ENCODE data around the gene ERGIC3.

ERGIC3 gene

DNA sequence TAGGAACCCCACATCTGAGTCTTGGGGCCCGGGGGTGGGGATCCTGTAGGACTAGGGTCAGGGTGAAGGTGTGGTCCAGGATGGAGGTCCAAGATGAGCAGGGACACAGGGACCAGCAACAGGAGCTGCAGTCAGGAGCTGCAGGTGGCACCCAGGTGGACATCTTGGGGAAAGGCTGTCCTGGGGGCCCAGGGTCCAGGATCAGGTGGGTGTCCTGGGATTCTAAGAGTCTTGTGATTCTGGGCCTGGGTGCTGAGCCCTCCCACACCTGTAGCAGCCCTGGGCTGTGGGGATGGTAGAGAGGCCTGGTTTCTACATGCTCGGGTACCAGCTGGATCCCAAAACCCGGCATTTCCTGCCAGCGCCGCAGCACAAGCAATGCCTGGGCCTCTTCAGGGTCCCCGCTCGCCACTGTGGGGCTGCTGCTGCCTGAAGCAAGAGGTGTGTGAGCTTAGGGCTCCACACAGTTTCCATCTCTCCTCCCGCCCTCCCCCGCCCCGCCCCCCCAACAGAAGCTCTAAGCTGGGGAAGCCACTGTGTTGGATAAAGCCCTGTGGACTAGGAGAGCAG lies 20.7 kb downstream of the ERGIC3 start:
- no peak for DNase-seq

DNA sequence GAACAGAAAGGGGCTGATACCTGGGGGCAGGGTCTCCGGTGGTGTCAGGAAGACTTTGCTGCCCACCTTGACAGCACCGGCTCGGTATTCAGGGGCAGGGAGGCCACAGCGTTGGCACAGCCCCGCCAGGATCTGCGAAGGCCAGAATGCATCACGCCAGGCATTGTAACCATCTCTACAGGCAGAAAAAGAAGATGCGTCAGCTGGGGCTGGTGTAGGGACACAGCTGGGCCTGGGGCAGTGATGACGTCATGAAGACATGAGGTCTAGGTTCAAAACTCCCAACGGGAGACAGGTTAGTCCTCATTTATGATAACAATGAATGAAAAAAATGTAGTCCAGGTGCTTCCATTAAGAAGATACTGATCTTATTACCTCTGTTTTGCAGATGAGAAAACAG lies 22.0 kb downstream of the ERGIC3 start:
- no peak for DNase-seq

DNA sequence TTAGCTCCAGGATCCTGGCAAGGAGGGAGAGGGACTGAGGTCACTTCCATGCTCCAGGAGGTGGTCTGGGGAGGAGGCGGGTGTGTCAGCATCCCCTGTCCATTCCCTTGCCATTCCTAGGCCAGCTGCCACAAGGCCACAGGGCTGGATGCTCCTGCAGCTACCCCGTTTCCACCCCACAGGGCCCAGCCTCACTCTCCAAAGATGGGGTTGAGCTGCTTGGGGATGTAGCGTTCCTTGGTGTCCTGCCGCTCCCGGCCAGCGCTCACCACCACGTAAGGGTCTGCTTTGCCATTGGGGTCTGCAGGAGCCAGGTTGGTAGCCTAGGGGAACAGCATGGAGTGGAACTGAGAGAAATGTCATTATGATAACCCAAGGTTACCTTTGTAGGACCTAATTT lies 23.0 kb downstream of the ERGIC3 start:
- DNase-seq: no peak

DNA sequence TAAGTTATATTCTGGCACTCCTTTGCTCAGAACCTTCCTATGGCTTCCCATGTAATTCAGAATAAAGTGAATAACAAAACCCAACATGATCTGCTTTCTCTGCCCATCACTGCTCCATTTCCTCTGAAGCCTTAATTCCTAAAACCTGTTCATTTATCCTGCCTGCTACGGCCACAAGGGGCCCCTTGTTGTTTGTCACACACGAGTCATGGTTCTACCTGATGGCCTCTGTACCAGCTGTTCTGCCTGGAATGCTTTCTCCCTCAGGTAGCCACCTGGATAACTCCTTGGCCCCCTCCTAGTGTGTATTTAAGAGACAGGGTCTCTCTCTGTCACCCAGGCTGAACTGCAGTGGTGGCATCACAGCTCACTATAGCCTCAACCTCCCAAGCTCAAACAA lies 26.8 kb downstream of the ERGIC3 start:
- DNase-seq: peak; percentile 8

DNA sequence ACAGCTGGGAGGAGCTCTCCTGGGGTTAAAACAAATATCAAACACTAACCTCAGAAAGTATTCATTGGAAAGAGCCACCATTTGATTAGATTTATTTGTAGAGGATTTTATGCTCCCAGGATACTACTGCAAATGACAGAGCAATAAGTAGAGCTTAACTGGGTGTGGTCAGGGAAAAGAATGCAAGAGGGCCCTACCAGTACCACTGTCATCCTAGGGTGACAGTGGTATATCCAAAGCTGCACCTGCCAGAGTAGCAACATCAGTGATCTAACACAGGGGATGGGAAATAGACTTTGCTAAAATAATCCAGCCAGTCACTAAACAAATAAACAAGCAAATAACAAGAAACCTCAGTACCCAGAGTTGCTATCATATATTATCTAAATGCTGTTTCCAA lies 29.7 kb downstream of the ERGIC3 start:
- no peak for DNase-seq

DNA sequence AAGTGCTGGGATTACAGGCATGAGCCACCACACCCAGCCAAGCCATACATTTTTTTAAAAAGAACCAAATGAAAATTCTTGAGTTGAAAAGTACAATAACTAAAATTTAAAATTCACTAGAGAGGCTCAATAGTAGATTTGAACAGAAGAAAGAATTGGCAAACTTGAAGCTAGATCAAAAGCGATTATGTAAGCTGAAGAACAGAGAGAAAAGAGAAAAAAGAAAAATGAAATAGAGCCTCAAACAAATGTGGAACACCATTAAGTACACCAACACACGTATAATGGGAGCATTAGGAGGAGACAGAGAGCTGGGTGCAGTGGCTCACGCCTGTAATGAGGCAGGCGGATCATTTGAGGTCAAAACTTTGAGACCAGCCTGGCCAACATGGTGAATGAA lies 31.0 kb downstream of the ERGIC3 start:
- DNase-seq: no peak

DNA sequence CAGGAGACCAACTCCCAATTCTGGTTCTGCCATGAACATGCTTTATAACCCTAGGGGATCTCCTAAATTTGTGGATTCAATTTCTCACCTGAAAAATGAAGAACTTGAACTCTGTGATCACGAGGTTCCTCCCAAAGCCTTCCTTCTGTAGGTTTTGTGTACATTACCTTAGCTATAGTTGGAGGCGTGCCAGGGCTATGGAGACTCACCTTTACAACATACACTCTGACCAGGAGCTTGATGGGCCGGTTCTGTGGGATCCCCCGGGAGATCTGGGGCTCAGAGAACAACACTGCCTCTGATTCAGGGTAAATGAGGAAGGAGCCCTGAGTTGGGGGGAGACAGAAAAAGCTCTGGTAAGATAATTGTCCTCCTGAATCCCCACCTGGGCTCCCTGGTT lies 34.1 kb downstream of the ERGIC3 start:
- DNase-seq: no peak

DNA sequence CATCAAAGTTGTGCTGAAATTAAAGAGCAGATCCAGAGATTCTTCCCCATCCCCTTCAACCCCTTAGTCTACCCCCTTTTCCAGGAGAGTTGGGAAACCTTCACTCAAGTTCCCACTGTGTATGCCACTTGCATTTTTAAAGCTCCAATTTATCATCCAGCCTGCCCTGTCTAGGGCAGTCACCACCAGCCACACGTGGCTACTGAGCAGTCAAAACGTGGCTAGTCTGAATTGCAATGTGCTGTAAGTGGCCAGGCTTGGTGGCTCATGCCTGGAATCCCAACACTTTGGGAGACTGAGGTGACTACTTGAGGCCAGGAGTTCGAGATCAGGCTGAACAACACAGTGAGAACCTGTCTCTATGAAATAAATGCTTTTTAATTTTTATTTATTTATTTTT lies 34.9 kb downstream of the ERGIC3 start:
- no peak for DNase-seq

DNA sequence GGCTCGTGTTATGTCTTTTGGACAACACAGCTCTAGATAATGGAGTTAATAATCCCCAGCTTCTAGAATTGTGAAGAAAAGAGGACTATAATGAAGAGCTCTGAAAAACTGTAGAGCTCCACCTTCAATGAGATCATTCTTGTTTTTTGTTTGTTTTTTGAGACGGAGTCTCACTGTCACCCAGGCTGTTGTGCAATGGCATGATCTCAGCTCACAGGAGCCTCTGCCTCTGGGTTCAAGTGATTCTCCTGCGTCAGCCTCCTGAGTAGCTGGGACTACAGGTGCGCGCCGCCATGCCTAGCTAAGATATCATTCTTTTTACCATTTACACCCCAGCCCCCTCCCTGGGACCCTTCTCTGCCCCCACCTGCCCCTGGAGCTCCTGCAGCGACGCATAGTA lies 36.6 kb downstream of the ERGIC3 start:
- no peak for DNase-seq

DNA sequence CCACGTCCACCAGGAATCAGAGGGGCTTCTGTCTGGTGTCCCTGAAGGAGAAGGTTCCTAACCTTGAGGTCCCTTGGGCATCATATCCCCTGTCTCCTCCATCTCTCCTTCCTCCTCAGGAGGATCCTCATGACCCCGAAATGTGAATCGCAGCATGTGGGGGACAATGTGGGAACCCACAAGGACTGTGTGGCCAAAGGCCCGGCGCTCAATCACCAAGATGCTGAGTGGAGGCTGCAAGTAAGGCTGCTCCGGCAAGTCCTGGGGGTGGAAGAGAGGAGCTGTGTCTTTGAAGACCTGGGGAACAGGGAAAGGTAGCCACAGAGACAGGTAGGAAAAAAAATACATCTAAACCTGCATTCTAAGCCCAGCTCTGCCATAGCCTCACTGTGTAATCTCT lies 37.3 kb downstream of the ERGIC3 start:
- DNase-seq: no peak

DNA sequence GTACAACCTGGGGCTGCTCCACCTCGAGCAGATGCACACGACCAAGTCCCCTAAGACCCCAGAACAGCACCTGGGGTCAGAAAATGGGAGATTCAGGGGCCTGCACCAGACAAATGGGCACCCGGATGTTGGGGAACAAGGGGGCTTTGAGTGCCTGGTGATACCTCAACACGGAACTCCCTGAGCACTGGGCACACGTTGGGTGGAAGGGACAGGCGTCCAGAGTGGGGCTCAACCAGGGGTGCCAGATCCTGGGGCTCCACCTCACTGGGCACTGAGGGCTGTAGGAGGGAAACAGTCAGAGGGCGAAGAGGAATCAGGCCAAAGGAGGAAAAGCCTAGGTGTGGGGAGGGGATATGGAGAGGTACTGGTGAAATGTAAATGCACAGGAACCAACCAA lies 40.3 kb downstream of the ERGIC3 start:
- no peak for DNase-seq

DNA sequence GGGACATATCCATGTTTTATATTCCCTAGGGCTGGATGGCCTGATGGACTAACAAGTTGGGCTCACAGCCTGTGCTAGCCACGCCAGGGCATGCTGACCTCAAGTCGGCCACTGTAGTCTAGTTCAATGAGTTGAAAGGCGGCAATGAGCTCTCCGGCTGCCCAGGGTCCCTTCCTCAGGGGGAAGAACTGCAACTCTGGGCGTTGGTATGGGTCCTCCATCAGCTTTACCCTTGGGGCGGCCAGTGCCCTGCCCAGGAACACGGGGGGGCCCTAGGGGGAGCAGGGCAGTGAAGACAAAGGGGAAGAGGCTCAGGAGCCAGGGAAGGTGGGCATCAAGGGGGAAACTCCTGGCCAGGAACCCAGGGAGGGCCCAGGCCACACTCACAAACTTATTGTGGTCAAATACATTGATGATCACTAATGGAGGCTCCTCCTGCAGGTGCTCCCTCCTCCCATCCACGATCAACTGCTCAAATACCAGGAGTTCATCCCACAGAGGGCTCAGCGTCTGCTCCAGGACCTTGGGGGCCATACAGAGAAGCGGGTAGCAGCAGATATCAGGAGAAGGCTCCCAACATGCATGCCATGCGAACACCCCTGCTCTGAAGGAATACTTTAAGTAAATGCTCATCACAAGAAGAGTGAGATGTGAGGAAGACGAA lies 41.0 kb downstream of the ERGIC3 start:
- DNase-seq: no peak

DNA sequence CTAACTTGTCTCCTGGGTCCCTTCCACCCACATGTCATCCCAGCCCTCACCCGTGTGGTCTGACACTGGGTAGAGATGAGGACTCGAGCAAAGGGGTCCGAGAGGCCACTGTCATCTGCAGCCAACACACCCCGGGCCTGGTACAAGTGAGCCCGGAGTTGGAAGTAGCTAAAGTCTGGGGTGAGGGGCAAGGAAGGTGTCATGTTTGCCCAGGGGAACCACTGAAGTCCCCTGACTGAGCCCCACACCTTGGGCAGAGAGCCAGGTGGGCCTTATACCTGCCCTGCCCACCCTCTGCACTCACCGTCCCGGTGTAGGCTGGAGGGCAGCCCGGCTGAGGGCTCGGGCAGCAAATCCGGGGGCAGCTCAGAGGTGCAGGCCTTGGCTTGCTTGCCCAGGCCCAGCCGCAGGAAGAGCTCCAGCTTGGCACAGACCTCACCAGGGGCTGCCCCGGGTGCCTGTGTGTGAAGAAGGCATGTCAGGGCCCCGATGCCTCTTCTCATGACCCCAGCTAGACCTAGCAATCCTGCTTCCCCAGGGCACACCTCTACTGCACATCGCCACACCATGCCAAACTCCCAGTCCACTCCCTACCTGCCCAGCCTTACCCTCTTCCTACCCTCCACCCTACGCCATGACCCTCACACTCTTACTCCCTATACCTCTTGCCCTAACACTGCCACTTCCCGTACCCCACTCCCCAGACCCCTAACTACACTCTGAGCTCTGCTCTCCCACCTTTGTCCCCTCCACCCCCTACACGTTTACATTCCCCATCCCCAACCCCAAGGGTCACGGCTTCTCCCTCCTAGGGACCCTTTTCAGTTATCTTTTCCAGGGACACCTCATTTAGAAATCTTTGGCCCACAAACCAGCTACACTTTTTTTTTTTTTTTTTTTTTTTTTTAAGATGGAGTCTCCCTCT lies 42.0 kb downstream of the ERGIC3 start:
- no peak for DNase-seq

DNA sequence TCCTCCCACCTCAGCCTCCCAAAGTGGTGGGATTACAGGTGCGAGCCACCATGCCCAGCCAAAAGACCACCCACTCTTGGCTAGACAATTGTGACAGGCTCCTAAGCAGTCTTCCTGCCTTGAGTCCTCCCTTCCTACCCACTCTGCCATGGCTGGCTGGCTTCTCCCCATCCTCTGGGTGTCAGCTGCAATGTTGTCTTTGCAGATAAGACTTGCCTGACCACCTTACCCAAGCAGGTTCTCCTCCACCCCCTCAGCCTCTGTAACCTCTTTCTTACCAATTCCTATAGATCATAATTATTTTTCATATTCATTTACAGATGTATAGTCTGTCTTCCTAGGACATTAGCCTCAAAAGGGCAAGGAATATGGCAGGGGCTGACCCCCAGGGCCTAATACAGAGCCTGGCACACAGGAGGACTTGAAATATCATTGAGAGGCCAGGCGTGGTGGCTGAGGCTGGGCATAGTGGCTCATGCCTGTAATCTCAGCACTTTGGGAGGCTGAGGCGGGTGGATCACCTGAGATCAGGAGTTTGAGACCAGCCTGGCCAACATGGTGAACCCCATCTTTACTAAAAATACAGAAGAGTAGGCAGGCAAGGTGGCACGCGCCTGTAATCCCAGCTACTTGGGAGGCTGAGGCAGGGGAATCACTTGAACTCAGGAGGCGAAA lies 45.0 kb downstream of the ERGIC3 start:
- DNase-seq: no peak

DNA sequence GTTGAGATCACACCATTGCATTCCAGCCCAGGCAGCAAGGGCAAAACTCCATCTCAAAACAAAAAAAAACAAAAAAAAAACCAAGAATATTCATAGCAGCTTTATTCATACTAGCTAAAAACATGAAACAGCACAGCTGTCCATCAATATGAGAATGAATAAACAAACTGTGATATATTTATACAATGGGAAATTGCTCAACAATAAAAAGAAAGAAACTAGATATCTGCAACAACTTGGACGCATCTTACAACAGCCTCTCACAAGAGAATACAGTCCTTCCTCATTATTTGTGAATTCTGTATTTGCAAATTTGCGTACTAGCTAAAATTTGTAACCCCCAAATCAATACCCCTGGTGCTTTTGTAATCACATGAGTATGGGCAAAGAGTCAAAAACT lies 45.6 kb downstream of the ERGIC3 start:
- no peak for DNase-seq

DNA sequence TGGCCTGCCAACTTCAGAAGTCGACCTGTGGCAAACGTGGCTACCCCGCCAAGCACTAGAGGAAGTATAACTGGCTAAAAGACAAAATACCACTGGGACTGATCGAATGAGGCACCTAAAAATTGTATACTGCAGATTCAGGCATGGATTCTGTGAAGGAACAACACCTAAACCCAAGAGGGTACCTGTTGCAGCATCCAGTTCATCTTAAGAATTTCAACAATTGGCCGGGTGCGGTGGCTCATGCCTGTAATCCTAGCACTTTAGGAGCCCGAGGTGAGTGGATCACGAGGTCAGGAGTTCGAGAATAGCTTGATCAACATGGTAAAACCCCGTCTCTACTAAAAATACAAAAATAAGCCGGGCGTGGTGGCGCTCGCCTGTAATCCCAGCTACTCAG lies 46.5 kb downstream of the ERGIC3 start:
- no peak for DNase-seq

DNA sequence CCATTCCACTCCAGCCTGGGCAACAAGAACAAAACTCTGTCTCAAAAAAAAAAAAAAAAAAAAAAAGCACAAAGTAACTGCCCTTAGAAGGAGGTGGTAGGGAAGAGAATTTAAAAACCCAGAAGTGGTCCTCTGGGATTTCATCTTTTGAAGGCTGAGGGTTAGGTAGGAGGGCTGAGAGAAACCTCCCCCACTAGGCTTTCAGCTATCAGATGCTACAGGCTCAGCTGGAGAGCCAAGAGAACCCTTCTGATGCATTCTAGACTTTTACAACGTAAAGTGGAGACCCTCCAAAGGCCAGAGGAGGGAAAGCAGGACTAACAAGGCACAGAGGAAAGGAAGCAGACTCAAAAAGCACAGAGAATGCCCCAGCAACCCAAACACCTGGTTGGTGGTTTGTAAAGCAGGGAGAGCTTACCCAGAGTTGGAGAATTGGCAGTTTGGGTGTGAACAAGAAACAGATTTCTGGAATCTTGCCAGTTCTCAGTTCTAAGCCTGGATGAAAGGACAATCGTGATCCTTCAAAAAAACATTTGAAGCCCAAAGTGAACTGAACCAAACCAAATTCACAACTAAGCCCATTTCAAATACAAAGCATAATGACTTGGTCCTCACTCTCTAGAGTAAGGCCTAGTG lies 50.6 kb downstream of the ERGIC3 start:
- no peak for DNase-seq

DNA sequence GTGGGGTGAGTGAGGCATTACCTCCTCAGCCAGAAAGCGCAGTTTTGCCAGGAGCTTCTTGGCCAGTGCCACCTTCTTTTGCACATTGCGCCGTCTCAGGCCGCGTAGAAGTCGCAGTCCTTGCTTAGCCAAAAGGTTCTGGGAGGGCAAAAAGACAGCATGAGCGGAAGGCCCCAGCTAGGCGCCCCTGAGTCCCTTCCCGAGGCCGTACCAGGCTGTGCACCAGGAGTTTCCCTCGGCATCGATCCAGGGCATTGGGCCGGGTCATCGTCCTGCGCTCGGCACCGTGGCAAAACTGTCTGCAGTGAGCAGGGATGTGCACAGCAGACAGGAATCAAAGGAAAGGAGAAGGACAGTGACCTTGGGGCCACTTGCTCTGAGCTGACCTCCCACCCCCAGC lies 53.6 kb downstream of the ERGIC3 start:
- no peak for DNase-seq

DNA sequence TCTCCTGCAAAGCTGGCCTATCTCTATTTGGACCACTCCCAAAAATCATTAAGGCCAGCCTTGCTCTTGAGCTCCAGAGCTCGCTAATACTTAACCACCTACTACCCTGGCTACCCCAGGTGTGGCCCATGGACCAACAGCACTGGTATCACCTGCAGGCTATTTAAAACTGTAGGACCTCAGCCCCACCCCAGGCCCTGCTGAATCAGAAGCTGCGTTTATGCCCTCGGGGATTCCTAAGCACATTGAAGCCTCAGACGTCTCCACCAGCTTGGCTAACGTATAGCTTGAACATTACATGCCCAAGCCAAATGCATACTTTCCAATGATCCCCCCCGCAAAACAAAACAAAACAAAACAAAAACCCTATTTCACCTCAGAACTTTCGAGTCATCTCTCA lies 54.0 kb downstream of the ERGIC3 start:
- no peak for DNase-seq

DNA sequence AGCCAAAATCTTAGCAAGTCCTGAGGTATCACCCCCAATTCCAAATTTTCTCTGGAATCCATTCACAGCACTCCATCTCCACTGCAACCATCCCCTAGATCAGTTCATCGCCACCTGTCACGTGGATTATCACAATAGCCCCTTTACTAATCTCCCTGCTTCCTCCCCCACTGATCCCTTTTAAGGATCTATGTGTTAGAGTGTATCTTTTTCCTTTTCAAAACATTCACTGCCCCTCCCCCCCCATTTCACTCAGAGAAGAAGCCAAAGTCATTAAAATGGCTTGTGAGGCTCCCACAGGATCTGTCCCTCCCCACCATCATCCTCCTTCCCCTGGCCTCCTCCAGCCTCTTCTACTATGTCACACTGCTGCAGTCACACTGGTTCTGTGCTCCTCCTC lies 55.3 kb downstream of the ERGIC3 start:
- DNase-seq: no peak

DNA sequence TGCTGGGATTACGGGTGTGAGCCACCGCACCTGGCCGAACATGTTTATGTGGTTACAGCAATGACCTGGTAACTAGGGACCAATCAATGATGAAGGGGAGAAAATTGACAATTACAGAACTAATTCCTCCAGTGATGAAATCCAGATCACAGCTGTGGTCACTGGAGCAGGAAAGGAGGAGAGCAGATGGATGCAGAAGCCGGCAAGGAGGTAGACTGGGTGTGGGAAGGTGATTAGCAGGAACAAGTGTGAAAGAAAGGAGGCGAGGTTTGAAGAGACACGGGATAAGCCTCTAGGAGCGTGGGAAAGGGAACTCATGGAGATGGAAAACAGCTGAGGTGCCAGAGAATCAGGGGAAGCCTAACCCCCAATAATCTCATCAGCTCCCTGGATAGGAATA lies 56.6 kb downstream of the ERGIC3 start:
- no peak for DNase-seq

DNA sequence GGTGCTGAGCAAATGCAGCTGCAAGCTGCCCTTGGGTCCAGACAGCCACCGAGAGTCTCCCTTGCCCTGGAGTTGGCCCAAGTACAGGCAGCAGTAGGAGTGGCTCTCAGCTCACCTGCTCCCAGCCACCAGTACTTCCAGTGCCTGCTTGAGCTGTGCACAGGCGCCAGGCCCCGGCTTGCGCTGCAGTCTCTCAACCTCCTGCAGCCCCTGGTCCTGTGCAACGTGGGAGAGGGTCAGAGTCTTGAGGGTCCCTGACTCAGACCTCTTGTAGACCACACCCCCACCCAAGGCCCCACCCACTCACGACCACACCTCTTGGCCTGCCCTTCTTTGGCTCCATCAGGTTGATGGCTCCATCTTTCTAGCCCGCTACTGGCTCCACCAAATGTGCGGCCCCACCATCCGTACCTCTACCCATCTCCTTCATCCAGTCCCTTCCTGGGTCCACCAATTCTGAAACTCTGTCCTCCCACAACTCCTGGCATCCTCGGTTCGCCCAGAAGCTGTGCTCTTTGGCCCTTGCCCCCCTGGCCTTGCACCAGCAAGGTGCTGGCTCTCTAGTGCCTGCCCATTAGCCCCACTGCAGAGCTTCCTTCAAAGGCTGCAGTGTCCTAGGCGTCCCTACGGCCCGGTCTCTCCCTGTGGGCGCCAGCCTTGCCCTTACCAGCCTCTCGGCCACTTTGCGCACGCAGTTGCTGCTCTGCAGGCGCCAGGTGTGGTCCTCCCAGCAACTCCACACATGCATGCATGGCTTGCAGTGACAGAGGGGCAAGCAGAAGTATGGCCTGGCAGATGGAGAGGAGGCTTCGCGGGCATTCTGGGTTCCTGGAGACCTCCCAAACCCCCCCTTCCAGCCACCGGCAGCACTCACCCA lies 57.3 kb downstream of the ERGIC3 start:
- DNase-seq: no peak
